ENCODE data around the gene SLC31A1. TPM values are rescaled to one million over a fixed set of nuclear protein-coding genes. Genes with fewer than 3 reads are reported as not detected.
"Not testable (repeated sequence)": the region's sequence is repeated elsewhere in the genome, so short reads cannot be mapped to it uniquely, and the experiment has no call there.

Gene SLC31A1
- polyA plus RNA-seq, 6 donors from 2014 or later, result 1.5 to 2.7 (median 2.0) TPM; not detected in 1

DNA sequence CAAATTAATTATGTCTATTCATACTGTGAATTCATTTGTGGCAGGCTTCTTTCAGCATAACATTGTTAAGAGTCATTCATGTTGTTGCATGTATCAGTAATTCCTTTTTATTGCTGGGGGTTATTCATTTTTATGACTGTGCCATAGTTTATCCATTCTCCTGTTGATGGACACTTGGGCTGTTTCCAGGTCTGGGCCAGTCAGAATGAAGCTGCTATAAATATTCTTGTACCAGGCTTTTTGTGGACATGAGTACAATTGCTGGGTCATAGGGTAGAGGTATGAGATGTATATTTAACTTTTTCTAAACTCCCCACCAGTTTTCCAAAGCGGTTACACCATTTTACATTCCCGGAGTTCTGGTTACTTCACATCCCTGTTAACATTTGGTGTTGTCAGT lies 67.7 kb downstream of the SLC31A1 start:
- ATAC-seq (ENCODE audit: low read depth in 2 of 2), result no peak
- H3K27me3 Mint-ChIP-seq, result no peaks in the 10 kb centered on the region
- peaks cover 23 to 37% of the 10 kb centered on the region in 2 donors for H3K36me3 Mint-ChIP-seq
- H3K9me3 Mint-ChIP-seq, result no peaks in the 10 kb centered on the region
- H3K27ac Mint-ChIP-seq, result no peak overlapping the region
- H3K4me1 Mint-ChIP-seq, result peaks cover 0 to 7% (median 0%) of the 10 kb centered on the region in 3 donors
- no peak for DNase-seq
- H3K4me3 Mint-ChIP-seq, result no peak overlapping the region

DNA sequence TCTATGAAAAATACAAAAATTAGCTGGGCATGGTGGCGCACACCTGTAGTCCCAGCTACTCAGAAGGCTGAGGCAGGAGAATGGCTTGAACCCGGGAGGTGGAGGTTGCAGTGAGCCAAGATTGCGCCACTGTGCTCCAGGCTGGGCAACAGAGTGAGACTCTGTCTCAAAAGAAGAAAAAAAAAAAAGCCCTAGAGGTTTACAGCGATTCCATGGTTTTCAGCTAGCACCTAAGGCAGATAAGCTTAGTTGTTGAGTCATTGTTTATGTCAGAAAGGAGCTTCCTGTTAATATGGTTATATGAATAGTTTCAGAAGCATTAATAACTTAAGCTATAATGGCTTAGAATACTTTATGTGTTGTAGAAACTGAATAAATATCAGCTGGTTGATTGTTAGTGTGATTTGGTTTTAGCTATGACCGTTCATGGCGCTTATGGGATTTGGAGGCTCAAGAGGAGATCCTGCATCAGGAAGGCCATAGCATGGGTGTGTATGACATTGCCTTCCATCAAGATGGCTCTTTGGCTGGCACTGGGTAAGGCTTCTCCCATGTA lies 68.8 kb downstream of the SLC31A1 start:
- no peak for DNase-seq
- Mint-ChIP-seq H3K27me3 (no peaks in the 10 kb centered on the region), H3K27ac (no peak overlapping the region), H3K4me3 (no peak overlapping the region), H3K9me3 (no peaks in the 10 kb centered on the region), H3K36me3 (peaks cover 16 to 29% of the 10 kb centered on the region in 2 donors), H3K4me1 (peaks cover 0 to 7% (median 0%) of the 10 kb centered on the region in 3 donors)
- ATAC-seq (ENCODE audit: low read depth in 2 of 2), result no peak

DNA sequence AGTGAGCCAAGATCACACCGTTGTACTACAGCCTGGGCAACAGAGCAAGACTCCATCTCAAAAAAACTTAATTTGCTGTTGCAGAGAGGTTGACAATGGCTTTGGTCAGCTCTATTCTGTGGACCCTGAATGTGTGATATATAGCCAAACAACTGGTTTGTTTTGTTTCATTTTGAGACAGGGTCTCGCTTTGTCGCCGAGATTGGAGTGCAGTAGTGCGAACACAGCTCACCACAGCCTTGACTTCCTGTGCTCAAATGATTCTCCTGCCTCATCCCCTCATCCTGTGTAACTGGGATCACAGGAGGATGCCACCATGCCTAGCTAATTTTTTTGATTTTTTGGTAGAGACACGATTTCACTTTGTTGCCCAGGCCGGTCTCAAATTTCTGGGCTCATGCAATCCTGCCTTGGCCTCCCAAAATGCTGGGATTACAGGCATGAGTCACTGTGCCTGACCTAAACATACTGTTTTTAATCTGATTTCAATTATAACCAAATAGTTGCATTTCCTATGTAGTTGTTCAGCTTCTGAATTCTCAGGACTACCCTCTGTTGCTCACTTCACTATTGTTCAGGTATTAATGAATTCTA lies 72.0 kb downstream of the SLC31A1 start:
- Mint-ChIP-seq H3K4me1 (peaks cover 0 to 21% (median 0%) of the 10 kb centered on the region in 3 donors), H3K36me3 (peaks cover 16 to 25% of the 10 kb centered on the region in 2 donors), H3K27me3 (no peaks in the 10 kb centered on the region), H3K27ac (peak overlapping the region in 2 of 6 donors; percentile 37 to 74), H3K4me3 (no peak overlapping the region), H3K9me3 (no peaks in the 10 kb centered on the region)
- DNase-seq, result no peak
- no peak for ATAC-seq (ENCODE audit: low read depth in 2 of 2)

DNA sequence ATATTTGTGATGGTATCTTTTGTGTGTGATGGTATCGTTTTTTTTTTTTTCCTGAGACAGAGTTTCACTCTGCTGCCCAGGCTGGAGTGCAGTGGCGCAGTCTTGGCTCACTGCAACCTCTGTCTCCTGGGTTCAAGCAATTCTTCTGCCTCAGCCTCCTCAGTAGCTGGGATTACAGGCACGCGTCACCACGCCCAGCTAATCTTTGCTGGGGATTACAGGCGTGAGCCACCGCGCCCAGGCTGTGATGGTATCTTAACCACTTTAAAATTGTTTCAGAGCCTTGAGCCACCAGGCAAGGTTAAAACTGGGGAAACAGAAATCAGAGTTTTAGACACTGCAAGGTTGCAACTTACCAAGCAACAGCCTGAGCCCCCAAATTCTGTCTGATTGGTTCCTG lies 74.9 kb downstream of the SLC31A1 start:
- H3K4me1 Mint-ChIP-seq, result peaks cover 0 to 14% (median 0%) of the 10 kb centered on the region in 3 donors
- peaks cover 4 to 12% of the 10 kb centered on the region in 2 donors for H3K36me3 Mint-ChIP-seq
- not testable (repeated sequence) for DNase-seq; ATAC-seq (ENCODE audit: low read depth in 2 of 2); H3K4me3 Mint-ChIP-seq; H3K9me3 Mint-ChIP-seq; H3K27ac Mint-ChIP-seq
- H3K27me3 Mint-ChIP-seq, result peaks cover 8 to 11% (median 8%) of the 10 kb centered on the region in 3 donors

DNA sequence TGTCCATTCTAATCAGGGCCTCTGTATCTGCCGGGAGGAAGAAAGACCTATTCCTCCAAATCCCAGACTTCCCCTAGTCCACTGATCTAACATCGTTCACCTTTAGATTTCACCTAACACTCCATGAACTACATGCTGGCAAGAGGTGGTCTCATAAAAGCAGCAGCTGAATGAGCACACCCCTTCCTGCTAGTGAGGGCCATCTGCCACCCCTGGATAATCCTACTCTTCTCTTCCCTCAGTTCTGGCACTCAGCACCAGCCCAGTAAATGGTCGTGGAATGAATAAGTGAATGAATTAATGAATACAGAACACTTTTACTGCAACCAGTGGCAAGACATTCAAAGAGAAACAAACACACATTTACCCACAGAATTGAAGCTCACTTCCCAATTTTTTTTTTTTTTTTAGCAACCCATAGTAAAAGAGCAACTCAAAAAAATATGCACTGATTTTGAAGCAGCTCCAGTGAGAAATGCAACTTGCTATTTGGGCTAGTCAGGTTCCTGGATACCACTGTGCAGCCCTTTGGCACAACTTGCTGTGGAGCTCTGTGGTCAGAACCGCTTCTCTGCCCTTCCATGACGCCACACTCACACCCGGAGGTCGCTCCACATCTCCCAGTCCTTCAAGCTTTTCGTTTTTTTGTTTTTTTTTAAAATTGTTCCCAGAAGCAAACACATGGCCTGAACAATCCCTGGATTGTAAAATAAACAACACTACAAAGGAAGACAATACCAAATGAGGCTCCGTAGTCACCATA lies 75.6 kb downstream of the SLC31A1 start:
- H3K4me3 Mint-ChIP-seq, result peak overlapping the region in 2 of 8 donors; percentile 7 to 31
- no peaks in the 10 kb centered on the region for H3K9me3 Mint-ChIP-seq
- DNase-seq (no peak), ATAC-seq (ENCODE audit: low read depth in 2 of 2) (peak in 1 of 2 donors; percentile 60)
- H3K27me3 Mint-ChIP-seq, result peaks cover 8 to 13% (median 8%) of the 10 kb centered on the region in 3 donors
- peak overlapping the region in 4 of 6 donors; percentile 16 to 65 (median 38) for H3K27ac Mint-ChIP-seq
- peaks cover 0 to 7% of the 10 kb centered on the region in 2 donors for H3K36me3 Mint-ChIP-seq
- peaks cover 0 to 14% (median 0%) of the 10 kb centered on the region in 3 donors for H3K4me1 Mint-ChIP-seq

DNA sequence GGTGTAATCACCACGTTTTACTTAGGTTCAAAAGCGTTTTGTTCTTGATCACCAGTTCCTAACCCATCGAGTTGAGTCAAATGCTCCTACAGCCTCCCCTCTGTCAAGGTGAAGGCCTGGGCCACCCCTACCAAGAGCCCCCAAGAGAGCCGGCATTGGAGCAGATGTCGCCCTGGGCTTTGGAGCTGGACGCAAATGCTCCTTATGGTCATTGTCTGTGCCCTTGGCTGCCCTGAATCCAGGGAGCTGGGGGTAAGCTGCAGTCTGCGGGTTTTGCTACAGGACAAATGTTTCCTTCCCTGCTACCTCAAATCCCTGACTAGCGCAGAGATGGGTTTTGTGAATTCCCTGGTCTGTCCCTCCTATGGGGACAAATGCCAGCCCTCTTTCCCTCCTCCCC lies 77.0 kb downstream of the SLC31A1 start:
- Mint-ChIP-seq H3K27me3 (peaks cover 8 to 13% (median 13%) of the 10 kb centered on the region in 3 donors), H3K4me3 (no peak overlapping the region), H3K36me3 (no peaks in the 10 kb centered on the region), H3K9me3 (no peaks in the 10 kb centered on the region), H3K4me1 (peaks cover 0 to 14% (median 0%) of the 10 kb centered on the region in 3 donors), H3K27ac (no peak overlapping the region)
- DNase-seq (no peak), ATAC-seq (ENCODE audit: low read depth in 2 of 2) (no peak)

DNA sequence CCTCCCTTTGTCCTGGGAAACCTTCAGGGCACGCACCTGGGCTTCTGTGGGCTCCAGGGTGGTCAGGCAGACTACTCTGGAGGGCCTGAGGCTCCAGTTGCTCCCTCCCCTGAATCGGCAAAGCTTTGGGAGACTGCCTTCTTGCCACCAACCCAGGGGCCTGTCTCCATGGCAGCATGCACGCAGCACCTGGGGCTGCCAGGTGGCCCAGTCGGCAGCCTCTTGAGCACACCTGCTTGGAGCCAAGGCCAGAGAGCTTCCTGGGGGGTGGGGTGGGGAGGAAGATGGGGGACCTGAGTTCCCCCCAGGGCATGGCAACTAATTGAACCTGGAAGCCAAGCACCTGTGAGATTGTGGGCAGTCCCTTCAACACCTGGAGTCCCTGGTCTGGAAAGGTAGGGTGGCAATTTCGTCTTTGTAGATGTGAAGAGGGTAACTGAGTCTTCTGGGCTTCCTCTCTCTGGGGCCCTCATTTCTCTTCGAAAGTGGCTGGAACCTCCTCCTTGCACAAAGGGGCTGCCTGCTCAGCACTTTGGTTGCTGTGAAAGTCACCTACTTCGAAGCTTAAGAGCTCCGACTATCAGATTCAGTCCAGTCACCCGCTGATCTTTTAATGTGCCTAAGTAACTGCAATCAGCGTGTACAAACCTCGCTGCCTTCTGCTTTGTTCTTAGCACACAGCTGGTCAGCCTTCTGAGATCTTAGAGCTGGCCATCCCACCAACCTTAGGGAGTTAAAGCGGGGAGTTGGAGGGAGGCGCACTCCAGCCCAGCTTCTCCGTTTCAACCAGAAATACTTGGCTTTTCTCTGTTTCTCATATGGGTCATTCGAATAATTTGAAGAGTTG lies 77.8 kb downstream of the SLC31A1 start:
- Mint-ChIP-seq H3K36me3 (no peaks in the 10 kb centered on the region), H3K4me1 (peaks cover 0 to 14% (median 0%) of the 10 kb centered on the region in 3 donors), H3K9me3 (no peaks in the 10 kb centered on the region), H3K4me3 (no peak overlapping the region), H3K27ac (no peak overlapping the region), H3K27me3 (peaks cover 8 to 16% (median 13%) of the 10 kb centered on the region in 3 donors)
- DNase-seq (no peak), ATAC-seq (ENCODE audit: low read depth in 2 of 2) (no peak)

DNA sequence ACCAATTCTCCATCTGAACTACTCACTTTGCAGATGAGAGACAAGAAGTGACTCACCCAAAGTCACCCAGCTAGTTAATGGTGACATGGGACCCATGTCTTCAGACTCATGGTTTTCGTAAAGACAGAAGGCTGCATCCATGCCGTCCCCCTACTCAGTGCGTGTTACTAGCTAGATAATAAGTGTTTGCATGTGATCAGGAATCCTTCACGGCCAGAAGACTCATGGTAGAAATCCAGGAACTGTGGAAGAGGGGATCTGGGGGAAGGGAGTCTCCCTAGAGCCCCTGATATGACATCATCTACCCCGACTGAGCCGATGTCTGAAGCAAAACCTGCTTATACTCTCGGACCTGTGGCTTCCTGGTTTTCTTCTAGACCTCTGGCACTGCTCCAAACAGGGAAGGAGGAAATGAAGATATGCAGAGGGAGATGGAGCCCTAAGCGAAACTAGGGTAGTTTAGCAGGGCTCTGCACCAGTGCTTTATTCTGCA lies 78.5 kb downstream of the SLC31A1 start:
- no peak overlapping the region for H3K4me3 Mint-ChIP-seq
- peaks cover 8 to 16% (median 13%) of the 10 kb centered on the region in 3 donors for H3K27me3 Mint-ChIP-seq
- DNase-seq, result no peak
- H3K9me3 Mint-ChIP-seq, result no peaks in the 10 kb centered on the region
- no peaks in the 10 kb centered on the region for H3K36me3 Mint-ChIP-seq
- peaks cover 0 to 14% (median 0%) of the 10 kb centered on the region in 3 donors for H3K4me1 Mint-ChIP-seq
- no peak for ATAC-seq (ENCODE audit: low read depth in 2 of 2)
- H3K27ac Mint-ChIP-seq, result no peak overlapping the region

DNA sequence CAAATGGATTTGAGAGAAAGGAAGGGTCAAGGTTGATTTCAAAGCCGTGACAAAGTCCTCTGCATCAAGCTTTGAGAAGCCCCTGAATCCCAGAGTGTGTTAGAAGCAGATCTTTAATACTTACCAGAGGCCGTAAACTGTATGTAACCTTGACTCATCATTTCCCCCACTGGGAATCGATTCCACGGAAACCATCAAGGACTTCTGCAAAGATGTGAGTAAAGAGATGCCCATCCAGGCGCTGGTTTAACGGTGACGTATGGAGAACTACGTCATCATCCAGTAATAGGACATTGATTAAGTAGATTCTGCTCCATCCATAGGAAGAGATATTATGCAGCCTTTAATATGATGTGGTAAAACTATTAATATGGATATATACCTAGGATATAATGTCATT lies 80.2 kb downstream of the SLC31A1 start:
- Mint-ChIP-seq H3K9me3 (no peaks in the 10 kb centered on the region), H3K27me3 (peaks cover 8 to 16% (median 13%) of the 10 kb centered on the region in 3 donors), H3K27ac (no peak overlapping the region), H3K4me3 (no peak overlapping the region), H3K36me3 (no peaks in the 10 kb centered on the region), H3K4me1 (peaks cover 0 to 14% (median 0%) of the 10 kb centered on the region in 3 donors)
- DNase-seq (no peak), ATAC-seq (ENCODE audit: low read depth in 2 of 2) (no peak)

DNA sequence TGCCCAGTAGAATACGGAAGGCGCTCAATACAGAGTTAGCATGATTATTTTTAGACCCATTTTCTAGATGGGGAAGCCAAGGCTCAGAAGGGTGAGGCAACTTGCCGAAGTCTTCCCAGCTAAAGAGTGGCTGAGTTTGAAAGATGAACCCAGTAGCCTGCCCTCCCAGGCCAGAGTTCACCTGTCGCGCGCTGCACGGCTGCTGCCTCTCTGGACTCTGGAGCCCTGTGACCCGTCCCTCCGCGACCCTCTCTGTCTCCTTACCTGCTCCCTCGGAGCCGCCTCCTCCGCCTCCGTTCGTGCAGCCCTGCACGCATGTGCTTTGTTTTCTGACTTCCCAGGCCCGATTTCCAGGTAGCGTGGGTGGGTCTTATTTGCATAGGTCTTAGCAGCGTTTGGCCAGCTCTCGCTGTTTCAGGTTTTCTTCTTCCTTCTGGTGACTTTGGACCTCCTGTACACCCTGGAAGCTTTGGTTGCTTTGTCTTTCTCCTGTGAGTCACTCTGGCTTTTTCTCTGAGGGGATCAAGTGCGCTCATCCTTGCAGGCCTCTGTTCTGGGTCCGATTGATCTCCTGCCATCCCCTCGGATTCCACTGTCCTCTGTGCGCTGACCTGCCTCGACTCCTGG lies 81.6 kb downstream of the SLC31A1 start, which contains the start of gene RNF183:
TSS of gene RNF183 (minus strand) at position 585 of the 627 bp plus-strand sequence. CDS start 5,192 bp downstream, outside the sequence.
- peak within 1 kb of the TSS in 1 of 6 donors; percentile 51 for H3K27ac Mint-ChIP-seq
- no peak for DNase-seq
- peaks cover 0 to under 1% (median 0%) of the 10 kb centered on the region in 3 donors for H3K4me1 Mint-ChIP-seq
- no peaks in the 10 kb centered on the region for H3K36me3 Mint-ChIP-seq
- peaks cover 8 to 16% (median 13%) of the 10 kb centered on the region in 3 donors for H3K27me3 Mint-ChIP-seq
- H3K9me3 Mint-ChIP-seq, result no peaks in the 10 kb centered on the region
- no peak for ATAC-seq (ENCODE audit: low read depth in 2 of 2)
- H3K4me3 Mint-ChIP-seq, result peak within 1 kb of the TSS in 1 of 8 donors; percentile 1

DNA sequence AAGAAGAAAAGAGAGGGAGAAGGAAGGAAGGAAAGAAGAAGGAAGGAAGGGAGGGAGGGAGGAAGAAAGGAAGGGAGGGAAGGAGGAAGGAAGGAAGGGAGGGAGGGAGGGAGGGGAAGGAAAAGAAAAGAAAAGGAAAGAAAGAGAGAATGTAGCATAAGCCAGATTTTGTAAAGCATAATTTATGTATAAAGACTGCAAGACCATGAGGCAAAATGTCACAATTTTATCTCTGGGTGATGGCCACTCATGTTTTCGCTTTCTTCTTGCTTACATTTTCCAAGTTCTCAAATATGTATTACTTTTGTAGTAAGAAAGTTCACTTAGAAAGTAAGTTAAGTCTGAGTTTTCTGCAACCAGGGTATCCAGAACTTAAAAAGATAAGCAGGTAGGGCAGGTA lies 85.2 kb downstream of the SLC31A1 start:
- no peak for ATAC-seq (ENCODE audit: low read depth in 2 of 2)
- no peaks in the 10 kb centered on the region for H3K9me3 Mint-ChIP-seq
- H3K4me3 Mint-ChIP-seq, result no peak overlapping the region
- no peaks in the 10 kb centered on the region for H3K4me1 Mint-ChIP-seq
- no peak overlapping the region for H3K27ac Mint-ChIP-seq
- no peaks in the 10 kb centered on the region for H3K36me3 Mint-ChIP-seq
- DNase-seq, result no peak
- H3K27me3 Mint-ChIP-seq, result peaks cover 0 to 8% (median 0%) of the 10 kb centered on the region in 3 donors

DNA sequence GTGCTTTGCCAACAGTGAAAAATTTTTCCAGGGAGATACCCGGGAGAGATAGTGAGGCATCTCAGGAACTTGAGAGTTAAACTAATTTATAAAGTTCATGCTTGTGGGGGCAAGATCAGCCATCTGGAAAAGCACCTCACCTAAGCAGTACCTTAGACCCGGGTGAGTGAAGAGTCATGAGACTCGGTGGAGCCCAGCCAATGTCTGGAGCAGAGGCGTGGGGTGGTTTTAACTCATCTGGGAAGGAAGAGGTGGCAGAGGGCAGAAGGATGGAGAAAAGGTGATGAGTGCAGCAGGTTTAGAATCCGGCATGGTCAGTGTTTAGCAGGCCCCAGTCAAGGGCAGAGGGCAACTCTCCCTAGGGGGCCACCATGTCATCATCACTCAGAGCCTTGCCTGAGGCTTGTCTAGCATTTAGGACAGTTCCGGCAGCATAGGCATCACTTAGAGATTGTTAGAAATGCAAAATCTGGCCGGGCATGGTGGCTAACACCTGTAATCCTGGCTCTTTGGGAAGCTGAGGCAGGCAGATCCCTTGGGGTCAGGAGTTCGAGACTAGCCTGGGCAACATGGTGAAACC lies 86.1 kb downstream of the SLC31A1 start:
- H3K4me3 Mint-ChIP-seq, result no peak overlapping the region
- peaks cover 0 to 8% (median 0%) of the 10 kb centered on the region in 3 donors for H3K27me3 Mint-ChIP-seq
- H3K4me1 Mint-ChIP-seq, result no peaks in the 10 kb centered on the region
- DNase-seq (no peak), ATAC-seq (ENCODE audit: low read depth in 2 of 2) (no peak)
- no peaks in the 10 kb centered on the region for H3K36me3 Mint-ChIP-seq
- H3K9me3 Mint-ChIP-seq, result no peaks in the 10 kb centered on the region
- no peak overlapping the region for H3K27ac Mint-ChIP-seq
